ENCODE measurements around the gene C1QTNF5.

GRCh38 chr11:119297938-119298337 lies 42.7 kb downstream of the C1QTNF5 start:
- TF ChIP-seq POLR2A (IDR thresholded peaks at IDR 0.05) (no peak), CTCF (IDR thresholded peaks at IDR 0.05) (no peak), EP300 (IDR thresholded peaks at IDR 0.05) (no peak)
